Measurements from ENCODE around the gene CDHR2.
"Not testable (repeated sequence)": the region's sequence is repeated elsewhere in the genome, so short reads cannot be mapped to it uniquely, and the experiment has no call there.

Gene CDHR2

GRCh38 chr5:176575066-176575465 is 25.9 kb downstream of the CDHR2 start:
- no peak for DNase-seq

DNA sequence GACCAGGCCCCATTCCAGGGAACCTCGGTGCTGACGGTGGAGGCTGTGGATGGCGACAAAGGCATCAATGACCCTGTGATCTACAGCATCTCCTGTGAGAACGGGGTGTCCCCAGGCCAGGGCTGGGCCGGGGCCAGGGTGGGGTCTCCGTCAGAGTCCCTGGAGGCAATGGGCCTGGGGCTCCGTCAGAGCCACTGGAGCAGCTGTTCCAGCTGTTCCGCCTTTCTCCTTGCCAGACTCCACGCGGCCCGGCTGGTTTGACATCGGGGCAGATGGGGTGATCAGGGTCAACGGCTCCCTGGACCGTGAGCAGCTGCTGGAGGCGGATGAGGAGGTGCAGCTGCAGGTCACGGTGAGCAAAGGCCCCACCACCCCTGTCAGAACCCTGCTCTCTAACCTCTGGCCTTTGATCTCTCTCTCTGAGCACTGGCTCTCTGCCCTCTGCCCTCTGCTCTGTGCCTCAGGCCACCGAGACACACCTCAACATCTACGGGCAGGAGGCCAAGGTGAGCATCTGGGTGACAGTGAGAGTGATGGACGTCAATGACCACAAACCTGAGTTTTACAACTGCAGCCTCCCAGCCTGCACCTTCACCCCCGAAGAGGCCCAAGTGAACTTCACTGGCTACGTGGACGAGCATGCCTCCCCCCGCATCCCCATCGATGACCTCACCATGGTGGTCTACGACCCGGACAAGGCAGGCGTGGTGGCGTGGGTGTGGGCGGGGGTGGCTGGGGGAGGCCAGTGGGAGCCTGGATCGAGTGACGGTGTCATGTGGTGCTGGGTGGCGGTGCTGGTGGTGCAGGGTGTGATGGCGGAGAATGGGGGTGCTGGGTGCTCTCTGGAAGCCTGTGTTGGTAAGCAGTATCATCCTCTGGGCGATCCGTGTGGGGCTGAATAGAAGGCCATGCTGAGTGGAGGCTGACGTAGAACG is 26.6 kb downstream of the CDHR2 start:
- DNase-seq, result no peak

- DNase-seq, result no peak
These were observed 28.4 kb downstream of the CDHR2 start for GRCh38 chr5:176577312-176578176.

DNA sequence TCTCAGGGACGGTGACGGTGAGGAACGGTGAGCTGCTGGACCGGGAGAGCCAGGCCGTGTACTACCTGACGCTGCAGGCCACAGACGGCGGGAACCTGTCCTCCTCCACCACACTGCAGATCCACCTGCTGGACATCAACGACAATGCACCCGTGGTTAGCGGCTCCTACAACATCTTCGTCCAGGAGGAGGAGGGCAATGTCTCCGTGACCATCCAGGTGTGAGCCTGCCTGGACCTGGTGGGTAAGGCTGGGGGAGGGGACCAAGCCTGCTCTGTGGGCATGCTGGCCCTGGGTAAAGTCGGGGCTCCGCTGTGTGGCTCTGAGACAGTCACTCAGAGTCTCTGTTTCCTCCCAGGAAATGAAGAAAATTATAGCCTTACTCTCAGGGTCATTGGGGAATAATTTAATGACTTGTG is 29.3 kb downstream of the CDHR2 start:
- no peak for DNase-seq

GRCh38 chr5:176579323-176579722 is 30.2 kb downstream of the CDHR2 start:
- DNase-seq, result no peak

DNA sequence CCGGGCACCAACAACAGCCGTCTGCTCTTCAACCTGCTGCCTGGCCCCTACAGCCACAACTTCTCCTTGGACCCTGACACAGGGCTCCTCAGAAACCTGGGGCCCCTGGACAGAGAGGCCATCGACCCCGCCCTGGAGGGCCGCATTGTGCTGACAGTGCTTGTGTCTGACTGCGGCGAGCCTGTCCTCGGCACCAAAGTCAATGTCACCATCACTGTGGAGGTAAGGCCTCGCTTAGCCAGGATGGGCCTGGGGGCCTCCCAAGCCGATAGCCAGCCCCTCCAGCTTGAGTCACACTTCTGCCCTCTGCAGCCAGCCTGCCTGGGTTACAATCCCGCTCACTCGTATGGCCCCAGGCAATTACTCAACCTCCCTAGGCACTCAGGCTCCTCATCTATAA is 32.2 kb downstream of the CDHR2 start:
- no peak for DNase-seq

DNA sequence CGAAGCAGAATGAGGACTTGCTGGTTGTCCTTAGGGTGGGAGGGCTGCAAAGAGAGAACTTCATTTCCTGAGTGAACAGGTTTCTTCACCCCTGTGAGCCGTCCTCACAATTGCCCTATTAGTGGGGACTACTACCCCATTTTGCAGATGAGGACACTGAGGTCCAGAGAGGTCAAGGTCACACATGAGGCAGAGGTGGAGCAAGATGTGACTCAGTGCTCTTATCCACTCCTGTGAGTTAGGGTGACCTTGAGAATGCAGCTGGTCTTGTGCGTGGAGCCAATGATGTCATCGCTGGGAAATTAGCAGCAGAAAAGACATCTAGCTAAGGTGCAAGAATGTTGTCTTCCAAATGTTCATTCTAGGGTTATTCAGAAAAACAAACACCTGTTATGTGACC is 33.9 kb downstream of the CDHR2 start:
- DNase-seq, result no peak

GRCh38 chr5:176587398-176587797 is 38.3 kb downstream of the CDHR2 start:
- no peak for DNase-seq

DNA sequence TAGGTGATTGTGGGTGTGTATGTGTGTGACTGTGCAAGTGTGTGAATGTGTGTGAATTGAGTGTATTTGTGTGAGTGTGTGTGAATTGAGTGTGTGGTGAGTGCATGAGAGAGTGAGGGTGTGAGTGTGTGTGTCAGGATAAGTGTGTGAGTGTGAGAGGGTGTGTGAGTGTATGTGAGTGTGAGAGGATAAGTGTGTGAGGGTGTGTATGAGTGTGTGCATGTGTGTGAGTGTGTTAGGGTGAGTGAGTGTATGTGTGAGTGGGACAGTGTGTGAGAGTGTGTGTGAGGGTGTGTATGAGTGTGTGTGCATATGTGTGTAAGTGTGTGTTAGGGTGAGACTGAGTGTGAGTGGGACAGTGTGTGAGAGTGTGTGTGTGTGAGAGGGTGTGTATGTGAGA is 39.2 kb downstream of the CDHR2 start:
- no peak for DNase-seq

DNA sequence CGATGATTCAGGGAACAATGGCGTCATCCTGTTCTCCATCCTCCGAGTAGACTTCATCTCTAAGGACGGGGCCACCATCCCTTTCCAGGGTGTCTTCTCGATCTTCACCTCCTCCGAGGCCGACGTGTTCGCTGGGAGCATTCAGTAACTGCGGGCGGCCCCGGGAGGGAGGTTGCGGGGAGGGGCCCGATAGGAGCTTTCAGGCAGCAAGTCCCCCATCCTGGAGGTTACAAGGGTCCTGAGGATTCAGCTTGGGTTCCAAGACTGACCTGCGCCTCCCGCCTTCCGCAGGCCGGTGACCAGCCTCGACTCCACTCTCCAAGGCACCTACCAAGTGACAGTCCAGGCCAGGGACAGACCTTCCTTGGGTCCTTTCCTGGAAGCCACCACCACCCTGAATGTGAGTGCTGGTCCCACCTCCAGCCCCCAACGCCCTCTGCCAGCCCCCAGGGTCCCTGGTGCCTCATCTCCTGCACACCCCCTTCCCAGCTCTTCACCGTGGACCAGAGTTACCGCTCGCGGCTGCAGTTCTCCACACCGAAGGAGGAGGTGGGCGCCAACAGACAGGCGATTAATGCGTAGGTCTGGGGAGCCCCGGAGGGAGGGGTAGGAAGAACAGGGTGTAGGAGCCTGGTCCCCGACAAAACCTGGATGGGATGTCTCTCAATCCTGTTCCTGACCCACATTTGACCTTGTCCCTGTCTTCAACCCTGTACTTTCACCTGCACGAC is 40.1 kb downstream of the CDHR2 start:
- DNase-seq, result no peak

- DNase-seq, result no peak
These were observed 41.0 kb downstream of the CDHR2 start for GRCh38 chr5:176590035-176590717.

- DNase-seq, result not testable (repeated sequence)
These were observed 42.5 kb downstream of the CDHR2 start for GRCh38 chr5:176591667-176592066.

DNA sequence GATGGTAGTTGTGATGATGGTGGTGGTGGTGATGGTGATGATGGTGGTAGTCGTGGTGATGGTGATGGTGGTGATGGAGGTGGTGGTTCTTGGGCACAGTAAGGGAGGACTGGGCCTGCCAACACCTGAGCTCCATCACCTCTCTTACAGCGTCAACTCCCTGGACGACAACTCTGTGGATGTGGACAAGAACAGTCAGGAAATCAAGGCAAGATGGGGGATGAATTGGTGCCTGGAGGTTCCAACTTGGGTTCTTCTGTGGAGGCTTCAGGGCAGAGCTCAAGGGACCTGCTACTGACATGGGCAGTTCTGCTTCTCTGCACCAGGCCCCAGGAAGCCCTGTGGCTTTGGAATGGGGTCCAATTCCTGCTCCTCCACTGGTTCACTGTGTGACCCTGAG is 43.4 kb downstream of the CDHR2 start:
- DNase-seq, result no peak

- DNase-seq, result no peak
These were observed 44.2 kb downstream of the CDHR2 start for GRCh38 chr5:176593273-176593869.

- DNase-seq, result no peak
These were observed 45.4 kb downstream of the CDHR2 start for GRCh38 chr5:176594554-176594953.

- DNase-seq, result no peak
These were observed 46.3 kb downstream of the CDHR2 start for GRCh38 chr5:176595386-176595943.

DNA sequence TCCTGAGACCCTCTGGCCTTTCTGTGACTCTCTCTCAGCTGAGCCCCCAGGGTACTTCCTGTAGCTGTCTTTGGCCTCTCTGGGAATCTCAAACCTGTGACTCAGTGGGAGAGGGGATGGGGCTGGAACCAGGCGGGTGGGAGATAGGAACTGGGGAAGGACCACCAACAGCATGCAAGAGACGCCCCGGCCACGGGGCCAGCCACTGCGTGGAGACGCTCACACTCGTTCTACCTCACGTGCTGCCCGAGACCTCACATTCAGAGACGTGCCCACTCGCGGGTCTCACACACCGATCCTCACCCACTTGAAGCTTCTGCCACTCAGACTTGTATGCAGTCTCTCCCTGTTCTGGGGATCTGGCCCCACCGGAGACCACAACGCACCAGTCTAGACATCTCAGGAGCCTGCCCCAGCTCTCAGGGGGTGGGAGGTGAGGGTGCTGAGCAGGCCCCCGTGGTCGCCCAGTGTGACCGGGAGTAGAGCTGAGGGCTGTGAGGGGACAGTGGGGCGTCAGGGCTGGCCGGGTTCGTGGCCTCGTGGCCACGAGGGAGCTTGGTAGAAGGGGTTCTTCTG is 47.0 kb downstream of the CDHR2 start:
- DNase-seq, result no peak

- DNase-seq, result no peak
These were observed 47.7 kb downstream of the CDHR2 start for GRCh38 chr5:176596689-176597416.

- DNase-seq, result no peak
These were observed 48.6 kb downstream of the CDHR2 start for GRCh38 chr5:176597417-176598389.
